Stimulated activated CD8-positive, alpha-beta memory T cell treated with anti-CD3 and anti-CD28 coated beads, Interleukin-15, amount 100 ng/mL, for 1 hour (primary cell): ENCODE results near the gene CYB5A.
"Not testable (repeated sequence)": the region's sequence is repeated elsewhere in the genome, so short reads cannot be mapped to it uniquely, and the experiment has no call there.

Experiments used
- DNase-seq: peaks from one replicate; pipeline ENCODE4 v3.0.0-alpha.2; 2020; ENCODE audit warnings: low read depth

The CYB5A gene

GRCh38 chr18:74294526-74294925 is 2.8 kb upstream of the CYB5A start:
- no peak for DNase-seq

- DNase-seq = not testable (repeated sequence)
These were observed 1.2 kb upstream of the CYB5A start for GRCh38 chr18:74292982-74293381.

GRCh38 chr18:74292541-74292858 is 737 bp upstream of the CYB5A start:
- DNase-seq = no peak

GRCh38 chr18:74291472-74291770 is 342 bp downstream of the CYB5A start:
- DNase-seq = no peak

- DNase-seq = no peak
These were observed 830 bp downstream of the CYB5A start for GRCh38 chr18:74290794-74291471.

GRCh38 chr18:74290021-74290420 is 1.7 kb downstream of the CYB5A start:
- DNase-seq = no peak

GRCh38 chr18:74289137-74289536 is 2.6 kb downstream of the CYB5A start:
- no peak for DNase-seq

- no peak for DNase-seq
These were observed 3.0 kb downstream of the CYB5A start for GRCh38 chr18:74288730-74289129.

GRCh38 chr18:74288041-74288440 is 3.7 kb downstream of the CYB5A start:
- no peak for DNase-seq

GRCh38 chr18:74286856-74287255 is 4.9 kb downstream of the CYB5A start:
- DNase-seq = no peak

- no peak for DNase-seq
These were observed 5.5 kb downstream of the CYB5A start for GRCh38 chr18:74286106-74286855.

GRCh38 chr18:74285583-74285982 is 6.2 kb downstream of the CYB5A start:
- DNase-seq = not testable (repeated sequence)

- DNase-seq = no peak
These were observed 6.8 kb downstream of the CYB5A start for GRCh38 chr18:74284980-74285355.

GRCh38 chr18:74284191-74284979 is 7.4 kb downstream of the CYB5A start:
- no peak for DNase-seq

- DNase-seq = no peak
These were observed 8.1 kb downstream of the CYB5A start for GRCh38 chr18:74283646-74284045.

- no peak for DNase-seq
These were observed 8.8 kb downstream of the CYB5A start for GRCh38 chr18:74282755-74283554.

- no peak for DNase-seq
These were observed 9.6 kb downstream of the CYB5A start for GRCh38 chr18:74281980-74282754.

GRCh38 chr18:74281011-74281979 is 10.5 kb downstream of the CYB5A start:
- no peak for DNase-seq

GRCh38 chr18:74278983-74279382 is 12.8 kb downstream of the CYB5A start:
- no peak for DNase-seq

GRCh38 chr18:74278058-74278457 is 13.7 kb downstream of the CYB5A start:
- DNase-seq = no peak
